Mucosa of descending colon (tissue), 3 donors: ENCODE results near the gene ACO1. TPM values are rescaled to one million over a fixed set of nuclear protein-coding genes. Genes with fewer than 3 reads are reported as not detected.

ENCODE experiments used
- ATAC-seq: fragments of 200-7000 bp; cut with Tn5 transposase; one replicate; pipeline ENCODE4 v1.9.1; 2020; ENCODE audit warnings: mild to moderate bottlenecking, moderate library complexity
- DNase-seq, 3 donors: peaks; one replicate each; pipeline ENCODE4 v3.0.0-alpha.2; 2020
- H3K36me3 ChIP-seq: fragments of 200-600 bp; one replicate; pipeline ENCODE4 v1.8.0; 2021; ENCODE audit warnings: low read depth, mild to moderate bottlenecking
- H3K4me1 ChIP-seq: fragments of 200-600 bp; one replicate; pipeline ENCODE4 v1.8.0; 2021; ENCODE audit warnings: low read depth, mild to moderate bottlenecking
- H3K4me3 ChIP-seq: fragments of 200-600 bp; one replicate; pipeline ENCODE4 v1.8.0; 2021; ENCODE audit warnings: mild to moderate bottlenecking
- H3K9me3 ChIP-seq: fragments of 200-600 bp; one replicate; pipeline ENCODE4 v1.8.0; 2021; ENCODE audit warnings: mild to moderate bottlenecking
- CTCF ChIP-seq: fragments of 200-600 bp; IDR thresholded peaks from one replicate; pipeline ENCODE4 v1.8.0; 2022; ENCODE audit warnings: antibody characterized with exemption, mild to moderate bottlenecking
- intact Hi-C, 2 donors: fragments of 100-400 bp; cut with DNase I in 1 of 2; cut with micrococcal nuclease in 1 of 2; formaldehyde crosslinking; loops; one replicate each; pipeline versions ENCODE4 v1.11.0 to v1.11.1; 2022; cut with DNase I, micrococcal nuclease
- total RNA-seq, 3 donors: library from RNA; stranded (reverse); fragmentation: NEBNext Ultra II Directional in 2 of 3; extraction: Animal tissue kit (Norgen Biotek cat#: 25700) in 2 of 3; gene quantifications; one replicate each; pipeline versions ENCODE4 v1.2.1 to v1.2.4, GENCODE V29; 2021 to 2023
- donor health status: DM: no; HTN: no; CAD: no; lungs with moderate emphysema.
- donor health status: DM: no; HTN: no; CAD: no.
- donor health status: DM: no; HTN: yes; CAD: no.

The ACO1 gene
- total RNA-seq, 3 donors from 2014 or later: 30.9 to 50.4 (median 32.6) TPM

- peaks cover 8% of the 10 kb centered on the region for H3K4me1 ChIP-seq
- no peaks in the 10 kb centered on the region for H3K9me3 ChIP-seq
- H3K4me3 ChIP-seq: peak overlapping the region; percentile 46
- no peak for ATAC-seq
- no peak for DNase-seq
- TF ChIP-seq CTCF: no peak
- intact Hi-C loops: loop anchor here in 1 of 2 donors (5.0 kb wide), 1 partner anchor 592 kb away; no protein-coding TSS in a partner anchor
- no peaks in the 10 kb centered on the region for H3K36me3 ChIP-seq
Observed at GRCh38 chr9:32385152-32385884, 875 bp downstream of the ACO1 start.

- Histone ChIP-seq H3K4me1 (peaks cover 8% of the 10 kb centered on the region), H3K9me3 (no peaks in the 10 kb centered on the region), H3K36me3 (no peaks in the 10 kb centered on the region), H3K4me3 (no peak overlapping the region)
- ATAC-seq (no peak), DNase-seq (no peak)
- TF ChIP-seq CTCF: no peak
- intact Hi-C loops: loop anchor here in 1 of 2 donors (5.0 kb wide), 1 partner anchor 591 kb away; no protein-coding TSS in a partner anchor
Observed at GRCh38 chr9:32385885-32386283, 1.4 kb downstream of the ACO1 start.

- intact Hi-C loops: loop anchor here in 1 of 2 donors (5.0 kb wide), 1 partner anchor 590 kb away; no protein-coding TSS in a partner anchor
- no peak for TF ChIP-seq CTCF
- no peaks in the 10 kb centered on the region for H3K36me3 ChIP-seq
- H3K4me1 ChIP-seq: peaks cover 8% of the 10 kb centered on the region
- DNase-seq (no peak), ATAC-seq (no peak)
- H3K4me3 ChIP-seq: no peak overlapping the region
- H3K9me3 ChIP-seq: no peaks in the 10 kb centered on the region
Observed at GRCh38 chr9:32387256-32387655, 2.8 kb downstream of the ACO1 start.

- intact Hi-C loops: loop anchor here in 1 of 2 donors (5.0 kb wide), 1 partner anchor 588 kb away; no protein-coding TSS in a partner anchor
- no peak for TF ChIP-seq CTCF
- Histone ChIP-seq H3K4me1 (peaks cover 4% of the 10 kb centered on the region), H3K4me3 (no peak overlapping the region), H3K9me3 (no peaks in the 10 kb centered on the region), H3K36me3 (no peaks in the 10 kb centered on the region)
- ATAC-seq (no peak), DNase-seq (no peak)
Observed at GRCh38 chr9:32389365-32389764, 4.9 kb downstream of the ACO1 start.

GRCh38 chr9:32393911-32394310, 9.5 kb downstream of the ACO1 start:
- DNase-seq: no peak
- no peak for ATAC-seq
- Histone ChIP-seq H3K4me1 (no peaks in the 10 kb centered on the region), H3K36me3 (no peaks in the 10 kb centered on the region), H3K9me3 (no peaks in the 10 kb centered on the region), H3K4me3 (no peak overlapping the region)
- no peak for TF ChIP-seq CTCF
- intact Hi-C loops: no loop called here
